HepG2 (cell line): ENCODE measurements around the gene ASB4. TPM values are rescaled to one million over a fixed set of nuclear protein-coding genes. Genes with fewer than 3 reads are reported as not detected.
A peak's percentile ranks its signal among the peaks of the same experiment; 100 is the strongest.

ENCODE experiments used
- GMEB1 ChIP-seq: sonication (generic); formaldehyde crosslinking; IDR thresholded peaks from 2 replicates; pipeline ENCODE4 v1.5.1; 2020; ENCODE audit warnings: missing genetic modification reagents, mild to moderate bottlenecking, borderline replicate concordance
- HNRNPH1 ChIP-seq: fragments of 200-400 bp; formaldehyde crosslinking; optimal IDR thresholded peaks from 2 replicates; pipeline ENCODE3; 2017; ENCODE audit warnings: mild to moderate bottlenecking, low read depth, low read length
- HNRNPLL ChIP-seq: fragments of 200-400 bp; formaldehyde crosslinking; IDR thresholded peaks from 2 replicates; pipeline ENCODE4 v1.6.1; 2017; ENCODE audit warnings: mild to moderate bottlenecking, low read depth, low read length; ENCODE audit not compliant: poor library complexity, severe bottlenecking
- NFRKB ChIP-seq: fragments of 450-650 bp; IDR thresholded peaks from 2 replicates; pipeline ENCODE4 v1.6.1; 2017
- POGZ ChIP-seq: sonication (generic); formaldehyde crosslinking; IDR thresholded peaks from 2 replicates; pipeline ENCODE4 v1.4.0; 2020; ENCODE audit warnings: mild to moderate bottlenecking, missing genetic modification reagents
- RARA ChIP-seq: IDR thresholded peaks from 2 replicates; pipeline ENCODE4 v1.6.1; 2016; ENCODE audit warnings: missing genetic modification reagents, missing compliant biosample characterization
- SAP130 ChIP-seq: IDR thresholded peaks from 2 replicates; pipeline ENCODE4 v1.6.1; 2016; ENCODE audit warnings: low read depth
- SP2 ChIP-seq: sonication (generic); formaldehyde crosslinking; IDR thresholded peaks from 2 replicates; pipeline ENCODE4 v1.5.1; 2020; ENCODE audit warnings: mild to moderate bottlenecking, missing genetic modification reagents
- ZBTB8A ChIP-seq: sonication (generic); formaldehyde crosslinking; IDR thresholded peaks from 2 replicates; pipeline ENCODE4 v1.4.0; 2020; ENCODE audit warnings: mild to moderate bottlenecking, low read depth, missing genetic modification reagents, borderline replicate concordance
- ZFAT ChIP-seq: sonication (generic); formaldehyde crosslinking; conservative IDR thresholded peaks from 2 replicates; pipeline ENCODE4 v1.8.1; 2023; ENCODE audit warnings: missing genetic modification reagents, inconsistent platforms
- ZFP62 ChIP-seq: sonication (generic); formaldehyde crosslinking; IDR thresholded peaks from 2 replicates; pipeline ENCODE4 v1.4.0; 2020; ENCODE audit warnings: missing genetic modification reagents
- ZNF460 ChIP-seq: sonication (generic); formaldehyde crosslinking; IDR thresholded peaks from 2 replicates; pipeline ENCODE4 v1.5.1; 2020; ENCODE audit warnings: missing genetic modification reagents, mild to moderate bottlenecking, borderline replicate concordance
- ZNF574 ChIP-seq: sonication (generic); formaldehyde crosslinking; IDR thresholded peaks from 2 replicates; pipeline ENCODE4 v1.4.0; 2020; ENCODE audit warnings: missing genetic modification reagents
- ZNF724P ChIP-seq: sonication (generic); formaldehyde crosslinking; IDR thresholded peaks from 2 replicates; pipeline ENCODE4 v1.8.0; 2022; ENCODE audit warnings: missing genetic modification reagents, borderline replicate concordance
- ZNF75D ChIP-seq: sonication (generic); formaldehyde crosslinking; IDR thresholded peaks from 2 replicates; pipeline ENCODE4 v1.8.1; 2023; ENCODE audit warnings: missing genetic modification reagents, mild to moderate bottlenecking, borderline replicate concordance
- ZNF782 ChIP-seq: sonication (generic); formaldehyde crosslinking; IDR thresholded peaks from 2 replicates; pipeline ENCODE4 v1.4.0; 2020; ENCODE audit warnings: missing genetic modification reagents, mild to moderate bottlenecking, borderline replicate concordance
- polyA plus RNA-seq, 8 experiments: library from polyadenylated mRNA; depleted of rRNA in 3 of 8; stranded (reverse) in 7 of 8; unstranded in 1 of 8; fragments of >200 nt; fragmentation: Illumina TruSeq in 4 of 8; extraction: Trizol in 4 of 8; gene quantifications; 2 replicates each; pipeline versions ENCODE4 v1.2.1 to v1.2.3, GENCODE V29; 2011 to 2016; ENCODE audit warnings: low read depth in 4 of 8, missing spikeins in 1 of 8, mixed read lengths in 1 of 8; ENCODE audit not compliant: insufficient read depth in 1 of 8
- total RNA-seq, 5 experiments: library from RNA; depleted of rRNA; stranded (reverse); fragments of >200 nt; fragmentation: Illumina TruSeq; extraction: Trizol; gene quantifications; 2 replicates each; pipeline ENCODE4 v1.2.3, GENCODE V29; 2016; ENCODE audit warnings: low read depth in 1 of 5
- TF ChIP-seq, protein P1 (sequence below): IDR thresholded peaks from 2 replicates; pipeline ENCODE4 v1.6.1; 2016; ENCODE audit warnings: control low read depth
- TF ChIP-seq, protein P2 (sequence below): sonication (generic); formaldehyde crosslinking; IDR thresholded peaks from 2 replicates; pipeline ENCODE4 v1.4.0; 2020; ENCODE audit warnings: missing genetic modification reagents
- TF ChIP-seq, protein P3 (sequence below): IDR thresholded peaks from 2 replicates; pipeline ENCODE4 v1.6.1; 2016; ENCODE audit warnings: missing compliant biosample characterization, missing genetic modification reagents, borderline replicate concordance
- TF ChIP-seq, protein P4 (sequence below), 2 experiments: sonication (generic) in 1 of 2; formaldehyde crosslinking in 1 of 2; IDR thresholded peaks; 2 replicates each; pipeline versions ENCODE4 v1.4.0 to v1.6.1; 2018 to 2020; ENCODE audit warnings: missing genetic modification reagents in 2 of 2, borderline replicate concordance in 1 of 2, low read depth in 1 of 2, mild to moderate bottlenecking in 1 of 2, missing biosample characterization in 1 of 2

ASB4 gene
- total and polyA plus RNA-seq, 2 of the 13 experiments (the other 11 are each of a cell fraction or from before 2014, with no cell fraction given): 1.1 to 4.0 TPM

DNA sequence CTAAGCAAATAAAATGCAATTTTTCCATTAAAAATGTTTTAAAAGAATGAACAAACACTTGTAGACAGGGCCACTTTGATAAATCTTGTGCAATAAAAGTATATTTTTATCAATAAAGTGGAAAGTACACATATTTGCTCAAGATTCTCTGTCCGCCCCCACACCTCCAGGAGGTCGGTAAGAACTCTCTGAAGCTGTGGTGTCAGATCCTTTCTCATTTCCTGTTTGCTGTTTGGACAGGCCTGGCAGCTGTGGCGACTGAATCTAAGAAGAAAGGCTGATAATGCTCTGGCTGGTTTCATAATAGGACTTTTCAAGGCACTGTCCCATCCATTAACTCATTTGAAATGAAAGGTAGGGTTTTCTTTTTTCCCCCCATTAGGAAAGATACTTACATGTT, 15.3 kb upstream of the ASB4 start (continued):
- TF ChIP-seq ZNF574 (no peak), ZNF724P (no peak), GMEB1 (no peak), POGZ (CRISPR knock-in tag) (no peak), HNRNPH1 (no peak), ZFP62 (CRISPR knock-in tag) (no peak), ZNF460 (CRISPR knock-in tag) (no peak), ZNF782 (CRISPR knock-in tag) (no peak), HNRNPLL (no peak), ZFAT (no peak), RARA (CRISPR knock-in tag) (peak; percentile 54; the same call in 1 of the 2 replicates), SAP130 (peak; percentile 45), ZBTB8A (no peak), NFRKB (no peak), SP2 (CRISPR knock-in tag) (no peak), ZNF75D (CRISPR knock-in tag) (no peak)
- TF ChIP-seq, protein P1, sequence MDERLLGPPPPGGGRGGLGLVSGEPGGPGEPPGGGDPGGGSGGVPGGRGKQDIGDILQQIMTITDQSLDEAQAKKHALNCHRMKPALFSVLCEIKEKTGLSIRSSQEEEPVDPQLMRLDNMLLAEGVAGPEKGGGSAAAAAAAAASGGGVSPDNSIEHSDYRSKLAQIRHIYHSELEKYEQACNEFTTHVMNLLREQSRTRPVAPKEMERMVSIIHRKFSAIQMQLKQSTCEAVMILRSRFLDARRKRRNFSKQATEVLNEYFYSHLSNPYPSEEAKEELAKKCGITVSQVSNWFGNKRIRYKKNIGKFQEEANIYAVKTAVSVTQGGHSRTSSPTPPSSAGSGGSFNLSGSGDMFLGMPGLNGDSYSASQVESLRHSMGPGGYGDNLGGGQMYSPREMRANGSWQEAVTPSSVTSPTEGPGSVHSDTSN: no peak
- TF ChIP-seq, protein P2, sequence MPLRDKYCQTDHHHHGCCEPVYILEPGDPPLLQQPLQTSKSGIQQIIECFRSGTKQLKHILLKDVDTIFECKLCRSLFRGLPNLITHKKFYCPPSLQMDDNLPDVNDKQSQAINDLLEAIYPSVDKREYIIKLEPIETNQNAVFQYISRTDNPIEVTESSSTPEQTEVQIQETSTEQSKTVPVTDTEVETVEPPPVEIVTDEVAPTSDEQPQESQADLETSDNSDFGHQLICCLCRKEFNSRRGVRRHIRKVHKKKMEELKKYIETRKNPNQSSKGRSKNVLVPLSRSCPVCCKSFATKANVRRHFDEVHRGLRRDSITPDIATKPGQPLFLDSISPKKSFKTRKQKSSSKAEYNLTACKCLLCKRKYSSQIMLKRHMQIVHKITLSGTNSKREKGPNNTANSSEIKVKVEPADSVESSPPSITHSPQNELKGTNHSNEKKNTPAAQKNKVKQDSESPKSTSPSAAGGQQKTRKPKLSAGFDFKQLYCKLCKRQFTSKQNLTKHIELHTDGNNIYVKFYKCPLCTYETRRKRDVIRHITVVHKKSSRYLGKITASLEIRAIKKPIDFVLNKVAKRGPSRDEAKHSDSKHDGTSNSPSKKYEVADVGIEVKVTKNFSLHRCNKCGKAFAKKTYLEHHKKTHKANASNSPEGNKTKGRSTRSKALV (CRISPR knock-in tag): no peak
- TF ChIP-seq, protein P3, sequence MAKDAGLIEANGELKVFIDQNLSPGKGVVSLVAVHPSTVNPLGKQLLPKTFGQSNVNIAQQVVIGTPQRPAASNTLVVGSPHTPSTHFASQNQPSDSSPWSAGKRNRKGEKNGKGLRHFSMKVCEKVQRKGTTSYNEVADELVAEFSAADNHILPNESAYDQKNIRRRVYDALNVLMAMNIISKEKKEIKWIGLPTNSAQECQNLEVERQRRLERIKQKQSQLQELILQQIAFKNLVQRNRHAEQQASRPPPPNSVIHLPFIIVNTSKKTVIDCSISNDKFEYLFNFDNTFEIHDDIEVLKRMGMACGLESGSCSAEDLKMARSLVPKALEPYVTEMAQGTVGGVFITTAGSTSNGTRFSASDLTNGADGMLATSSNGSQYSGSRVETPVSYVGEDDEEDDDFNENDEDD (CRISPR knock-in tag): no peak
- TF ChIP-seq, protein P4, sequence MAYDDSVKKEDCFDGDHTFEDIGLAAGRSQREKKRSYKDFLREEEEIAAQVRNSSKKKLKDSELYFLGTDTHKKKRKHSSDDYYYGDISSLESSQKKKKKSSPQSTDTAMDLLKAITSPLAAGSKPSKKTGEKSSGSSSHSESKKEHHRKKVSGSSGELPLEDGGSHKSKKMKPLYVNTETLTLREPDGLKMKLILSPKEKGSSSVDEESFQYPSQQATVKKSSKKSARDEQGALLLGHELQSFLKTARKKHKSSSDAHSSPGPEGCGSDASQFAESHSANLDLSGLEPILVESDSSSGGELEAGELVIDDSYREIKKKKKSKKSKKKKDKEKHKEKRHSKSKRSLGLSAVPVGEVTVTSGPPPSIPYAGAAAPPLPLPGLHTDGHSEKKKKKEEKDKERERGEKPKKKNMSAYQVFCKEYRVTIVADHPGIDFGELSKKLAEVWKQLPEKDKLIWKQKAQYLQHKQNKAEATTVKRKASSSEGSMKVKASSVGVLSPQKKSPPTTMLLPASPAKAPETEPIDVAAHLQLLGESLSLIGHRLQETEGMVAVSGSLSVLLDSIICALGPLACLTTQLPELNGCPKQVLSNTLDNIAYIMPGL (CRISPR knock-in tag; IDR thresholded peaks at IDR 0.05; ENCODE audit: borderline replicate concordance in 1 of 2, low read depth in 1 of 2): no peak
